HuH-7 (cell line): ENCODE measurements around the gene DLAT.
"Not testable (repeated sequence)": the region's sequence is repeated elsewhere in the genome, so short reads cannot be mapped to it uniquely, and the experiment has no call there.

Experiments used
- DNase-seq: peaks from one replicate; pipeline ENCODE4 v3.0.0; 2011; ENCODE audit warnings: low spot score

Gene DLAT

GRCh38 chr11:112005422-112006094 is 19.6 kb upstream of the DLAT start:
- no peak for DNase-seq

GRCh38 chr11:112006095-112006441 is 19.1 kb upstream of the DLAT start:
- not testable (repeated sequence) for DNase-seq

GRCh38 chr11:112011451-112011850 is 13.8 kb upstream of the DLAT start:
- DNase-seq: not testable (repeated sequence)

GRCh38 chr11:112012874-112013273 is 12.3 kb upstream of the DLAT start:
- DNase-seq: no peak

- DNase-seq: no peak
Observed at GRCh38 chr11:112013497-112014164, 11.6 kb upstream of the DLAT start.

- DNase-seq: peak; percentile 30
Observed at GRCh38 chr11:112016088-112016764, 9.0 kb upstream of the DLAT start.

GRCh38 chr11:112016765-112017376 is 8.3 kb upstream of the DLAT start:
- DNase-seq: no peak

- DNase-seq: no peak
Observed at GRCh38 chr11:112017538-112017937, 7.7 kb upstream of the DLAT start.

GRCh38 chr11:112019066-112019465 is 6.1 kb upstream of the DLAT start:
- no peak for DNase-seq

- no peak for DNase-seq
Observed at GRCh38 chr11:112023104-112023503, 2.1 kb upstream of the DLAT start.

- DNase-seq: no peak
Observed at GRCh38 chr11:112024178-112024772, 933 bp upstream of the DLAT start.

GRCh38 chr11:112025707-112026106 is 499 bp downstream of the DLAT start:
- DNase-seq: no peak

GRCh38 chr11:112026784-112027410 is 1.7 kb downstream of the DLAT start:
- DNase-seq: not testable (repeated sequence)

GRCh38 chr11:112029460-112029859 is 4.3 kb downstream of the DLAT start:
- no peak for DNase-seq

- DNase-seq: no peak
Observed at GRCh38 chr11:112033902-112034301, 8.7 kb downstream of the DLAT start.

GRCh38 chr11:112037527-112037926 is 12.3 kb downstream of the DLAT start:
- no peak for DNase-seq

- DNase-seq: no peak
Observed at GRCh38 chr11:112042161-112042960, 17.2 kb downstream of the DLAT start.

- DNase-seq: no peak
Observed at GRCh38 chr11:112042961-112043304, 17.7 kb downstream of the DLAT start.

- no peak for DNase-seq
Observed at GRCh38 chr11:112044961-112045360, 19.8 kb downstream of the DLAT start.

- not testable (repeated sequence) for DNase-seq
Observed at GRCh38 chr11:112046647-112047046, 21.4 kb downstream of the DLAT start.

GRCh38 chr11:112048256-112048655 is 23.0 kb downstream of the DLAT start:
- not testable (repeated sequence) for DNase-seq
